NCI-H526 treated with DMSO at 0.1 percent for 48 hours (cell line): ENCODE results near the gene PIGS.
A peak's percentile ranks its signal among the peaks of the same experiment; 100 is the strongest.
"Not testable (repeated sequence)": the region's sequence is repeated elsewhere in the genome, so short reads cannot be mapped to it uniquely, and the experiment has no call there.

Experiments used
- DNase-seq: peaks from one replicate; lab custom pipeline; 2025; lab: John Stamatoyannopoulos, UW

PIGS gene

GRCh38 chr17:28578246-28579195 is 7.2 kb upstream of the PIGS start:
- DNase-seq = no peak

GRCh38 chr17:28577466-28577824 is 6.1 kb upstream of the PIGS start:
- DNase-seq = no peak

- DNase-seq = peak; percentile 92
Observed at GRCh38 chr17:28576758-28577465, 5.6 kb upstream of the PIGS start, which contains the start of gene ALDOC. Gene ALDOC (minus strand): TSS chr17:28576895. CDS start chr17:28575532, 1,363 bp downstream.

- DNase-seq = not testable (repeated sequence)
Observed at GRCh38 chr17:28576016-28576415, 4.7 kb upstream of the PIGS start.

- no peak for DNase-seq
Observed at GRCh38 chr17:28575126-28575795, 3.9 kb upstream of the PIGS start.

- DNase-seq = no peak
Observed at GRCh38 chr17:28574526-28574925, 3.2 kb upstream of the PIGS start.

- no peak for DNase-seq
Observed at GRCh38 chr17:28573966-28574480, 2.7 kb upstream of the PIGS start.

- DNase-seq = no peak
Observed at GRCh38 chr17:28573521-28573920, 2.2 kb upstream of the PIGS start.

GRCh38 chr17:28573040-28573380 is 1.7 kb upstream of the PIGS start:
- DNase-seq = no peak

- no peak for DNase-seq
Observed at GRCh38 chr17:28572259-28573039, 1.1 kb upstream of the PIGS start.

GRCh38 chr17:28570716-28571360 is 486 bp downstream of the PIGS start:
- peak; percentile 66 for DNase-seq

- DNase-seq = no peak
Observed at GRCh38 chr17:28569446-28569845, 1.9 kb downstream of the PIGS start.

GRCh38 chr17:28567604-28568003 is 3.7 kb downstream of the PIGS start:
- no peak for DNase-seq

GRCh38 chr17:28563475-28563874 is 7.8 kb downstream of the PIGS start:
- DNase-seq = no peak

- DNase-seq = no peak
Observed at GRCh38 chr17:28555022-28555421, 16.3 kb downstream of the PIGS start.

GRCh38 chr17:28554565-28554964 is 16.8 kb downstream of the PIGS start:
- no peak for DNase-seq

- no peak for DNase-seq
Observed at GRCh38 chr17:28553000-28553505, 18.3 kb downstream of the PIGS start.

GRCh38 chr17:28552176-28552999 is 18.9 kb downstream of the PIGS start, which contains the start of gene UNC119:
Gene UNC119 (minus strand): TSS chr17:28552624. CDS start chr17:28552557, 67 bp downstream.
- peak; percentile 59 for DNase-seq

- no peak for DNase-seq
Observed at GRCh38 chr17:28551421-28552175, 19.7 kb downstream of the PIGS start.
